GM23338 (cell line): ENCODE measurements around the gene COX6B1. TPM values are rescaled to one million over a fixed set of nuclear protein-coding genes. Genes with fewer than 3 reads are reported as not detected.

Source experiments
- ATAC-seq: fragments of 200-7000 bp; cut with Tn5 transposase; 3 replicates; pipeline ENCODE4 v1.9.1; 2020
- DNase-seq: peaks from one replicate; pipeline ENCODE4 v3.0.0-alpha.2; 2015; ENCODE audit warnings: low spot score
- H2AFZ ChIP-seq: fragments of 200-600 bp; sonication (generic); 2 replicates; pipeline ENCODE4 v1.8.0; 2016; ENCODE audit warnings: antibody characterized with exemption, mild to moderate bottlenecking, moderate library complexity
- H3F3A ChIP-seq: fragments of 200-600 bp; sonication (generic); replicated peaks from 2 replicates; pipeline ENCODE4 v1.8.0; 2017; ENCODE audit warnings: antibody characterized with exemption, mixed run types, low read depth
- H3K27ac ChIP-seq: fragments of 200-600 bp; sonication (generic); 2 replicates; pipeline ENCODE4 v1.6.1; 2016; ENCODE audit warnings: low read depth
- H3K27me3 ChIP-seq: fragments of 200-600 bp; sonication (generic); 2 replicates; pipeline ENCODE4 v1.8.0; 2016; ENCODE audit warnings: mild to moderate bottlenecking, mixed run types, moderate library complexity; ENCODE audit not compliant: insufficient read depth
- H3K36me3 ChIP-seq: fragments of 200-600 bp; sonication (generic); 2 replicates; pipeline ENCODE4 v1.8.0; 2016; ENCODE audit warnings: mild to moderate bottlenecking; ENCODE audit not compliant: insufficient read depth
- H3K4me1 ChIP-seq: fragments of 200-600 bp; sonication (generic); 2 replicates; pipeline ENCODE4 v1.8.0; 2016; ENCODE audit warnings: mild to moderate bottlenecking, moderate library complexity; ENCODE audit not compliant: insufficient read depth
- H3K4me2 ChIP-seq: fragments of 200-600 bp; sonication (generic); 2 replicates; pipeline ENCODE4 v1.7.1; 2017; ENCODE audit warnings: mixed run types
- H3K4me3 ChIP-seq: fragments of 200-600 bp; sonication (generic); 2 replicates; pipeline ENCODE4 v1.6.1; 2016; ENCODE audit warnings: mixed run types
- H3K79me2 ChIP-seq: fragments of 200-600 bp; sonication (generic); replicated peaks from 2 replicates; pipeline ENCODE4 v1.8.0; 2017; ENCODE audit warnings: mild to moderate bottlenecking; ENCODE audit not compliant: insufficient read depth
- H3K9me2 ChIP-seq: fragments of 200-600 bp; sonication (generic); 2 replicates; pipeline ENCODE4 v1.8.0; 2017; ENCODE audit not compliant: insufficient read depth
- H4K20me1 ChIP-seq: fragments of 200-600 bp; sonication (generic); replicated peaks from 2 replicates; pipeline ENCODE4 v1.8.0; 2017; ENCODE audit warnings: mild to moderate bottlenecking; ENCODE audit not compliant: insufficient read depth
- H3K27ac Mint-ChIP-seq: 2 replicates; pipeline ENCODE4 v1.8.0; 2020; ENCODE audit warnings: inconsistent platforms, mild to moderate bottlenecking, moderate library complexity, mixed read lengths
- H3K27me3 Mint-ChIP-seq: 3 replicates; pipeline ENCODE4 v1.8.0; 2022; ENCODE audit warnings: low read depth, mild to moderate bottlenecking, moderate library complexity, mixed read lengths, inconsistent platforms; ENCODE audit not compliant: insufficient read depth, poor library complexity
- H3K36me3 Mint-ChIP-seq: 3 replicates; pipeline ENCODE4 v1.8.0; 2021; ENCODE audit warnings: low read depth, mild to moderate bottlenecking, inconsistent platforms, moderate library complexity, mixed read lengths
- H3K4me1 Mint-ChIP-seq: 3 replicates; pipeline ENCODE4 v1.8.0; 2020; ENCODE audit warnings: mild to moderate bottlenecking, inconsistent platforms, mixed read lengths
- H3K4me3 Mint-ChIP-seq: 3 replicates; pipeline ENCODE4 v1.8.0; 2021; ENCODE audit warnings: moderate library complexity, mild to moderate bottlenecking, inconsistent platforms, mixed read lengths
- H3K9me3 Mint-ChIP-seq: 3 replicates; pipeline ENCODE4 v1.8.0; 2020; ENCODE audit warnings: moderate library complexity, mild to moderate bottlenecking, inconsistent platforms, mixed read lengths
- EZH2phosphoT487 ChIP-seq: fragments of 200-600 bp; sonication (generic); IDR thresholded peaks from one replicate; pipeline ENCODE4 v1.8.1; 2018; ENCODE audit warnings: antibody characterized with exemption; ENCODE audit not compliant: unreplicated experiment
- POLR2AphosphoS5 ChIP-seq: IDR thresholded peaks from 2 replicates; pipeline ENCODE4 v1.6.1; 2016; ENCODE audit warnings: antibody characterized with exemption, low read depth
- REST ChIP-seq: IDR thresholded peaks from one replicate; pipeline ENCODE4 v1.6.1; 2018; ENCODE audit warnings: antibody characterized with exemption; ENCODE audit not compliant: unreplicated experiment
- ZNF114 ChIP-seq: fragments of 250-450 bp; sonication (Bioruptor Pico); IDR thresholded peaks from 2 replicates; pipeline ENCODE4 v1.5.0; 2020; ENCODE audit warnings: mild to moderate bottlenecking, moderate library complexity
- ZNF331 ChIP-seq: fragments of 250-450 bp; sonication (Bioruptor Pico); IDR thresholded peaks from 2 replicates; pipeline ENCODE4 v1.5.0; 2020; ENCODE audit warnings: low read depth, mild to moderate bottlenecking, moderate library complexity
- polyA plus RNA-seq: library from polyadenylated mRNA; unstranded; fragments of >200 nt; fragmentation: Nextera tagmentation; extraction: Ambion mirVana; gene quantifications from 2 replicates; pipeline ENCODE4 v1.2.1, GENCODE V29; 2016
- total RNA-seq: library from RNA; depleted of rRNA; stranded (reverse); fragments of >200 nt; shearing (Covaris generic); gene quantifications from 2 replicates; pipeline ENCODE4 v1.2.3, GENCODE V29; 2014
- TF ChIP-seq, protein P1 (sequence below): IDR thresholded peaks from 2 replicates; pipeline ENCODE4 v1.6.1; 2016; ENCODE audit warnings: antibody characterized with exemption
- TF ChIP-seq, protein P2 (sequence below), 2 experiments: fragments of 200-600 bp in 1 of 2; sonication (generic) in 1 of 2; conservative IDR thresholded peaks; 2 replicates each; pipeline versions ENCODE4 v1.5.1 to v1.6.1; 2016 to 2017; ENCODE audit warnings: antibody characterized with exemption in 2 of 2, low read depth in 2 of 2, mild to moderate bottlenecking in 2 of 2, moderate library complexity in 1 of 2
- TF ChIP-seq, protein P3 (sequence below): fragments of 250-450 bp; sonication (Bioruptor Pico); IDR thresholded peaks from 2 replicates; pipeline ENCODE4 v1.5.0; 2020; ENCODE audit warnings: mild to moderate bottlenecking, moderate library complexity

Gene COX6B1
- total and polyA plus RNA-seq, 2 experiments from 2014 or later, result 564 to 1,532 TPM

GRCh38 chr19:35642312-35642711, 5.8 kb upstream of the COX6B1 start:
- 0 out of 2 replicates have a peak, but pooled peaks cover 15% of the 10 kb centered on the region for H3F3A ChIP-seq
- H3K27ac ChIP-seq, result no peak overlapping the region
- Mint-ChIP-seq H3K4me1 (peaks cover 37% of the 10 kb centered on the region), H3K4me3 (peak overlapping the region; percentile 83), H3K36me3 (peaks cover 6% of the 10 kb centered on the region; the same call in 2 of the 3 replicates), H3K27ac (no peak overlapping the region), H3K9me3 (no peaks in the 10 kb centered on the region; the same call in 1 of the 3 replicates), H3K27me3 (peaks cover 22% of the 10 kb centered on the region)
- H3K4me1 ChIP-seq, result peaks cover 29% of the 10 kb centered on the region
- H3K79me2 ChIP-seq, result no peaks in the 10 kb centered on the region
- H2AFZ ChIP-seq, result no peak overlapping the region
- H3K9me2 ChIP-seq, result no peaks in the 10 kb centered on the region
- TF ChIP-seq ZNF114 (CRISPR knock-in tag), result no peak
- TF ChIP-seq POLR2AphosphoS5, result no peak
- TF ChIP-seq ZNF331, result no peak
- no peak for TF ChIP-seq EZH2phosphoT487
- TF ChIP-seq, protein P1, sequence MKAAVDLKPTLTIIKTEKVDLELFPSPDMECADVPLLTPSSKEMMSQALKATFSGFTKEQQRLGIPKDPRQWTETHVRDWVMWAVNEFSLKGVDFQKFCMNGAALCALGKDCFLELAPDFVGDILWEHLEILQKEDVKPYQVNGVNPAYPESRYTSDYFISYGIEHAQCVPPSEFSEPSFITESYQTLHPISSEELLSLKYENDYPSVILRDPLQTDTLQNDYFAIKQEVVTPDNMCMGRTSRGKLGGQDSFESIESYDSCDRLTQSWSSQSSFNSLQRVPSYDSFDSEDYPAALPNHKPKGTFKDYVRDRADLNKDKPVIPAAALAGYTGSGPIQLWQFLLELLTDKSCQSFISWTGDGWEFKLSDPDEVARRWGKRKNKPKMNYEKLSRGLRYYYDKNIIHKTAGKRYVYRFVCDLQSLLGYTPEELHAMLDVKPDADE, result no peak
- TF ChIP-seq REST, result no peak
- TF ChIP-seq, protein P2, sequence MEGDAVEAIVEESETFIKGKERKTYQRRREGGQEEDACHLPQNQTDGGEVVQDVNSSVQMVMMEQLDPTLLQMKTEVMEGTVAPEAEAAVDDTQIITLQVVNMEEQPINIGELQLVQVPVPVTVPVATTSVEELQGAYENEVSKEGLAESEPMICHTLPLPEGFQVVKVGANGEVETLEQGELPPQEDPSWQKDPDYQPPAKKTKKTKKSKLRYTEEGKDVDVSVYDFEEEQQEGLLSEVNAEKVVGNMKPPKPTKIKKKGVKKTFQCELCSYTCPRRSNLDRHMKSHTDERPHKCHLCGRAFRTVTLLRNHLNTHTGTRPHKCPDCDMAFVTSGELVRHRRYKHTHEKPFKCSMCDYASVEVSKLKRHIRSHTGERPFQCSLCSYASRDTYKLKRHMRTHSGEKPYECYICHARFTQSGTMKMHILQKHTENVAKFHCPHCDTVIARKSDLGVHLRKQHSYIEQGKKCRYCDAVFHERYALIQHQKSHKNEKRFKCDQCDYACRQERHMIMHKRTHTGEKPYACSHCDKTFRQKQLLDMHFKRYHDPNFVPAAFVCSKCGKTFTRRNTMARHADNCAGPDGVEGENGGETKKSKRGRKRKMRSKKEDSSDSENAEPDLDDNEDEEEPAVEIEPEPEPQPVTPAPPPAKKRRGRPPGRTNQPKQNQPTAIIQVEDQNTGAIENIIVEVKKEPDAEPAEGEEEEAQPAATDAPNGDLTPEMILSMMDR (conservative IDR thresholded peaks at IDR 0.05; ENCODE audit: low read depth in 2 of 2), result no peak
- TF ChIP-seq, protein P3, sequence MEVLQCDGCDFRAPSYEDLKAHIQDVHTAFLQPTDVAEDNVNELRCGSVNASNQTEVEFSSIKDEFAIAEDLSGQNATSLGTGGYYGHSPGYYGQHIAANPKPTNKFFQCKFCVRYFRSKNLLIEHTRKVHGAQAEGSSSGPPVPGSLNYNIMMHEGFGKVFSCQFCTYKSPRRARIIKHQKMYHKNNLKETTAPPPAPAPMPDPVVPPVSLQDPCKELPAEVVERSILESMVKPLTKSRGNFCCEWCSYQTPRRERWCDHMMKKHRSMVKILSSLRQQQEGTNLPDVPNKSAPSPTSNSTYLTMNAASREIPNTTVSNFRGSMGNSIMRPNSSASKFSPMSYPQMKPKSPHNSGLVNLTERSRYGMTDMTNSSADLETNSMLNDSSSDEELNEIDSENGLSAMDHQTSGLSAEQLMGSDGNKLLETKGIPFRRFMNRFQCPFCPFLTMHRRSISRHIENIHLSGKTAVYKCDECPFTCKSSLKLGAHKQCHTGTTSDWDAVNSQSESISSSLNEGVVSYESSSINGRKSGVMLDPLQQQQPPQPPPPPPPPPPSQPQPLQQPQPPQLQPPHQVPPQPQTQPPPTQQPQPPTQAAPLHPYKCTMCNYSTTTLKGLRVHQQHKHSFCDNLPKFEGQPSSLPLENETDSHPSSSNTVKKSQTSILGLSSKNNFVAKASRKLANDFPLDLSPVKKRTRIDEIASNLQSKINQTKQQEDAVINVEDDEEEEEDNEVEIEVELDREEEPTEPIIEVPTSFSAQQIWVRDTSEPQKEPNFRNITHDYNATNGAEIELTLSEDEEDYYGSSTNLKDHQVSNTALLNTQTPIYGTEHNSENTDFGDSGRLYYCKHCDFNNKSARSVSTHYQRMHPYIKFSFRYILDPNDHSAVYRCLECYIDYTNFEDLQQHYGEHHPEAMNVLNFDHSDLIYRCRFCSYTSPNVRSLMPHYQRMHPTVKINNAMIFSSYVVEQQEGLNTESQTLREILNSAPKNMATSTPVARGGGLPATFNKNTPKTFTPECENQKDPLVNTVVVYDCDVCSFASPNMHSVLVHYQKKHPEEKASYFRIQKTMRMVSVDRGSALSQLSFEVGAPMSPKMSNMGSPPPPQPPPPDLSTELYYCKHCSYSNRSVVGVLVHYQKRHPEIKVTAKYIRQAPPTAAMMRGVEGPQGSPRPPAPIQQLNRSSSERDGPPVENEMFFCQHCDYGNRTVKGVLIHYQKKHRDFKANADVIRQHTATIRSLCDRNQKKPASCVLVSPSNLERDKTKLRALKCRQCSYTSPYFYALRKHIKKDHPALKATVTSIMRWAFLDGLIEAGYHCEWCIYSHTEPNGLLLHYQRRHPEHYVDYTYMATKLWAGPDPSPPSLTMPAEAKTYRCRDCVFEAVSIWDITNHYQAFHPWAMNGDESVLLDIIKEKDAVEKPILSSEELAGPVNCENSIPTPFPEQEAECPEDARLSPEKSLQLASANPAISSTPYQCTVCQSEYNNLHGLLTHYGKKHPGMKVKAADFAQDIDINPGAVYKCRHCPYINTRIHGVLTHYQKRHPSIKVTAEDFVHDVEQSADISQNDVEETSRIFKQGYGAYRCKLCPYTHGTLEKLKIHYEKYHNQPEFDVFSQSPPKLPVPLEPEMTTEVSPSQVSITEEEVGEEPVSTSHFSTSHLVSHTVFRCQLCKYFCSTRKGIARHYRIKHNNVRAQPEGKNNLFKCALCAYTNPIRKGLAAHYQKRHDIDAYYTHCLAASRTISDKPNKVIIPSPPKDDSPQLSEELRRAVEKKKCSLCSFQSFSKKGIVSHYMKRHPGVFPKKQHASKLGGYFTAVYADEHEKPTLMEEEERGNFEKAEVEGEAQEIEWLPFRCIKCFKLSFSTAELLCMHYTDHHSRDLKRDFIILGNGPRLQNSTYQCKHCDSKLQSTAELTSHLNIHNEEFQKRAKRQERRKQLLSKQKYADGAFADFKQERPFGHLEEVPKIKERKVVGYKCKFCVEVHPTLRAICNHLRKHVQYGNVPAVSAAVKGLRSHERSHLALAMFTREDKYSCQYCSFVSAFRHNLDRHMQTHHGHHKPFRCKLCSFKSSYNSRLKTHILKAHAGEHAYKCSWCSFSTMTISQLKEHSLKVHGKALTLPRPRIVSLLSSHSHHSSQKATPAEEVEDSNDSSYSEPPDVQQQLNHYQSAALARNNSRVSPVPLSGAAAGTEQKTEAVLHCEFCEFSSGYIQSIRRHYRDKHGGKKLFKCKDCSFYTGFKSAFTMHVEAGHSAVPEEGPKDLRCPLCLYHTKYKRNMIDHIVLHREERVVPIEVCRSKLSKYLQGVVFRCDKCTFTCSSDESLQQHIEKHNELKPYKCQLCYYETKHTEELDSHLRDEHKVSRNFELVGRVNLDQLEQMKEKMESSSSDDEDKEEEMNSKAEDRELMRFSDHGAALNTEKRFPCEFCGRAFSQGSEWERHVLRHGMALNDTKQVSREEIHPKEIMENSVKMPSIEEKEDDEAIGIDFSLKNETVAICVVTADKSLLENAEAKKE (CRISPR knock-in tag), result no peak
- H3K36me3 ChIP-seq, result no peaks in the 10 kb centered on the region
- peak overlapping the region; percentile 78 for H3K4me3 ChIP-seq
- H3K4me2 ChIP-seq, result peak overlapping the region; percentile 95
- no peaks in the 10 kb centered on the region for H4K20me1 ChIP-seq
- peaks cover 27% of the 10 kb centered on the region; the same call in 1 of the 2 replicates for H3K27me3 ChIP-seq
- no peak for ATAC-seq
- DNase-seq, result peak; percentile 21
